ENCODE results near the gene ARHGAP9.
"Not testable (repeated sequence)": the region's sequence is repeated elsewhere in the genome, so short reads cannot be mapped to it uniquely, and the experiment has no call there.

Gene ARHGAP9

DNA sequence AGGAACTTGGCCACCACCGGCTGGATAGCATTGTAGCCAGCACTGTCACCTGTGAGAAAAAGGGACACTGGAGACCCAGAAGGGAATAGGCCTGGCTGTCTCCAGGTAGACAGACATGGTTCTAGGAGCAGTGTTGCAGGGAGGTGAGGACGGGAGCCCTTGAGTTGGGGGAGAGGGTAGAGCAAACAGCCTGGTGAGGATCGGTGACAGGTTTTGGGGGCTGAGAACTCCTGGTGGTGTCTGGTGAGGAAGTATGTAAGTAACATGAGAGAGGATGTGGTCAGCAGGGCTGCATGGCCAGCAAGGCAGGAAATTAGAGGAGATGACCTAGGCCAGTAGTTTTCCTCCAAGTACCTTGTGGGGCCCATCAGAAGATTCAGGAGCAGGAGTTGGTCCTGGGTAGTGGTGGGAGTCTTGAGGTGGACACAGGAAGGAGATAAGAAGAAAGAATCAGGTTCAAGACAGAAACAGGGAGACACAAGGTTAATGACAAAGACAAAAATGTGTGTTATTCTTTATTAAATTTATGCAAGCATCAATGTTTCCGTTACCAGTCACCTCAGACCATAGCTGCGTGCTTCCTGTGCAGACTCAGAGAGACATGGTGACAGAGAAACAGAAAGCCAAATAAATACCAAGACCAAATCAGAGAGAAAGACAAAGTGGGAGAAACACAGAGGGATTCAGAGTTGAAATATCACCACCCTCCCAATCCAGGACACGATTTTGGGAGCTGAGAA, at the start of gene ARHGAP9:
Gene ARHGAP9 (minus strand): TSS at position 491 of the 740 bp plus-strand sequence. CDS start 460 bp downstream, at position 31.
- no peak for DNase-seq (ENCODE audit: low spot score)

DNA sequence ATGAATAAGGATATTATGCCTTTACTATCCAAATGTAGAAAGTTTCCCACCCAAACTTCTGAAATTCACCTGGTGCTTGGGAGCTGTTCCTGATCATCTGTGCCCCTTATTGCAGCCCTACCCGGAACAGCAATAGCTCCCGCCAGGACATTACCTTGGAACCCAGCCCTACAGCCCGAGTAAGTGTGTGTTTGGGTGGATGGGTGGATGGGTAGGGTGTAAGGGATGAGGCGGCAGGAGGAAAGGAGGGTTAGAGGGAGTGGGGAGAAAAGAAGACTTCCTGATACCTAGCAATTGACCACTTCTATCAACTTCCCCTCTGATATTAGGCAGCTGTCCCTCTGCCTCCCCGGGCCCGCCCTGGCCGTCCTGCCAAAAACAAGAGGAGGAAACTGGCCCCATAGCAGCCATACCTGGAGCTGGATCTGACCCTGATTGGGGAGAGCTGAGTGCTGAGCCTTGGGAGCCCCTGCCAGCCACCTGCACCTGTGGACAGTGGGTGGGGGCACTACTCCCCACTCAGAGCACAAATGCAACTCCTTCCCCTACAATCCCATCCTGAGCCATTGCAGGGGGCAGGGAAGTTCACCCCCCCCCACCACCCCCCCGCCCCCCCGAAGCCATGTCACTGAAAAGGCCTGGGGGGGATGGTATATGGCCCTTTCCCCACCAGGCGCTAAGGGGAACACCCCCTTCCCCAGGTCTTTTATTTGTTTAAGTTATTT, 49.3 kb upstream of the ARHGAP9 start:
- DNase-seq (ENCODE audit: low spot score) = no peak

DNA sequence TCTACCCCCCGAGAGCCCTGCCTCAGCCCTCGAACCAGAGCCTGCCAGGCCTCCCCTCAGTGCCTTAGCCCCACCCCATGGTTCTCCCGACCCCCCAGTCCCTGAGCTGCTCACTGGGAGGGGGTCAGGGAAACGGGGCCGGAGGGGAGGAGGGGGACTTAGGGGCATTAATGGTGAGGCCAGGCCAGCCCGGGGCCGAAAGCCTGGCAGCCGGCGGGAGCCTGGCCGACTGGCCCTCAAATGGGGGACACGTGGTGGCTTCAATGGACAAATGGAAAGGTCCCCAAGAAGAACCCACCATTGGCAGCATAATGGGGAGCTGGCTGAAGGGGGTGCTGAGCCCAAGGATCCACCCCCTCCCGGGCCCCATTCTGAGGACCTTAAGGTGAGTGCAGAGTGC, 48.5 kb upstream of the ARHGAP9 start:
- no peak for DNase-seq (ENCODE audit: low spot score)

DNA sequence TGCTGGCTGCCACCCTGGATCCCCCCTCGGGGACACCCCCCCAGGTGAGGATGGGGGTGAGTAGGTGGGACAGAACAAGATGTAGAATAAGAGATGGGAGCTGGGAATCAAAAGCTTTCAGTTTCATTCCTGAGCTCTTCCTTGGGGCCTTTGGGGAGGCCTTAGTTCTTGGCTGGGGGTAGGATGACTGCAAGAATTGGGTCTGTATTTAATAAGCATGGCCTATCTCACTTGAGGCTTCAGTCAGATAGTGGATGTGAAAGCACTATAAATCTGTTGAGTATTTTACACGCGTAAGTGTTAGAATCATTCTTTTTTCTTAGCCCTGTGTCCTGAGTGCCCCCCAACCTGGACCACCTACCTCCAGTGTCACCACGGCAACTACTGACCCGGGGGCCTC, 47.5 kb upstream of the ARHGAP9 start:
- no peak for DNase-seq (ENCODE audit: low spot score)

DNA sequence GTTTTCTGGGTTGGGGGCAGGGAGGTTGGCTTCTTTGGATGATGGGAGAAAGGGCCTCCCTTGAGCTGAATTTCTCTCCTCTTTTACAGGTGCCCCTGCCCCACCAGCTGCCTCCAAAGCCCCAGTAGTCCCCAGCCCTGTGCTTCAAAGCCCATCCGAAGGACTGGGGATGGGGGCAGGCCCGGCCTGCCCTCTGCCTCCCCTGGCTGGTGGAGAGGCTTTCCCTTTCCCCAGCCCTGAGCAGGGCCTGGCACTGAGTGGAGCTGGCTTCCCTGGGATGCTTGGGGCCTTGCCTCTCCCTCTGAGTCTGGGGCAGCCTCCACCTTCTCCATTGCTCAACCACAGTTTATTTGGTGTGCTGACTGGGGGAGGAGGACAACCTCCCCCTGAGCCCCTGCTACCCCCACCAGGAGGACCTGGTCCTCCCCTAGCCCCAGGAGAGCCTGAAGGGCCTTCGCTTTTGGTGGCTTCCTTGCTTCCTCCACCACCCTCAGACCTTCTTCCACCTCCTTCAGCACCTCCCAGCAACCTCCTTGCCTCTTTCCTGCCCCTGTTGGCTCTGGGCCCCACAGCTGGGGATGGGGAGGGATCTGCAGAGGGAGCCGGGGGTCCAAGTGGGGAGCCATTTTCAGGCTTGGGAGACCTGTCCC, 46.9 kb upstream of the ARHGAP9 start:
- no peak for DNase-seq (ENCODE audit: low spot score)

DNA sequence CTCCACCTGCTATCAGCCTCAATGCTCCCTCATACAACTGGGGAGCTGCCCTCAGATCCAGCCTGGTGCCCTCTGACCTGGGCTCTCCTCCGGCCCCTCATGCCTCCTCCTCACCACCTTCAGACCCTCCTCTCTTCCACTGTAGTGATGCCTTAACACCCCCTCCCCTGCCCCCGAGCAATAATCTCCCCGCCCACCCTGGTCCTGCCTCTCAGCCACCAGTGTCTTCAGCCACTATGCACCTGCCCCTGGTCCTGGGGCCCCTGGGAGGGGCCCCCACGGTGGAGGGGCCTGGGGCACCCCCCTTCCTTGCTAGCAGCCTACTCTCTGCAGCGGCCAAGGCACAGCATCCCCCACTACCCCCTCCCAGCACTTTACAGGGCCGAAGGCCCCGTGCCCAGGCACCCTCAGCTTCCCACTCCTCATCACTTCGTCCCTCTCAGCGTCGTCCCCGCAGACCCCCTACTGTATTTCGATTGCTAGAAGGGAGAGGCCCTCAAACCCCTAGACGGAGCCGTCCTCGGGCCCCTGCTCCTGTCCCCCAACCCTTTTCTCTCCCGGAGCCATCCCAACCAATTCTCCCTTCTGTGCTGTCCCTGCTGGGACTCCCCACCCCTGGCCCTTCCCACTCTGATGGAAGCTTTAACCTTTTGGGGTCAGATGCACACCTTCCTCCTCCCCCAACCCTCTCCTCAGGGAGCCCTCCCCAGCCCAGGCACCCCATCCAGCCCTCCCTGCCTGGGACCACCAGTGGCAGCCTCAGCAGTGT, 46.1 kb upstream of the ARHGAP9 start:
- no peak for DNase-seq (ENCODE audit: low spot score)

DNA sequence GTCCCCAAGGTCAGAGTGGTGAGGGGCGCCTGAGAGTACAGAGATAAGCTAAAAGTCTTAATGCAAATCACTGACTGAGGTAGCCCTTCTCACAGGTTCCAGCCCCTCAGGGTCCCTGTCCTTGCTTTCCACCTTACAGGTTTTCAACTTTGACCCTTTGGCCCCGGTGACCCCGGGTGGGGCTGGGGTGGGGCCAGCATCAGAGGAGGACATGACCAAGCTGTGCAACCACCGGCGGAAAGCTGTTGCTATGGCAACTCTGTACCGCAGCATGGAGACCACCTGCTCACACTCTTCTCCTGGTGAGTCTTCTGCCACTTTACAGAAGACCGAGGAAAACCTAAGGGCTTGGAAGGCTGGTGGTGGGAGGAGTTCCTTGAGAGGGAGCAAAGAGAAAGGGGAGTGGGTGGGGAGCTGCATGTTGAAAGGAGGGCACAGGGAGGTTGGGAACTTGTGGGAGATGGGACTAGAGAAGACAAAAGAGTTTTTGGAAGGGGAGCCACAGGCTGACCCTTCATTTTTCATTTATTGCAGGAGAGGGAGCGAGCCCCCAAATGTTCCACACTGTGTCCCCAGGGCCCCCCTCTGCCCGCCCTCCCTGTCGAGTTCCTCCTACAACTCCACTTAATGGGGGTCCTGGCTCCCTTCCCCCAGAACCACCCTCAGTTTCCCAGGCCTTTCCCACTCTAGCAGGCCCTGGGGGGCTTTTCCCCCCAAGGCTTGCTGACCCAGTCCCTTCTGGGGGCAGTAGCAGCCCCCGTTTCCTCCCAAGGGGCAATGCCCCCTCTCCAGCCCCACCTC, 45.3 kb upstream of the ARHGAP9 start:
- no peak for DNase-seq (ENCODE audit: low spot score)

DNA sequence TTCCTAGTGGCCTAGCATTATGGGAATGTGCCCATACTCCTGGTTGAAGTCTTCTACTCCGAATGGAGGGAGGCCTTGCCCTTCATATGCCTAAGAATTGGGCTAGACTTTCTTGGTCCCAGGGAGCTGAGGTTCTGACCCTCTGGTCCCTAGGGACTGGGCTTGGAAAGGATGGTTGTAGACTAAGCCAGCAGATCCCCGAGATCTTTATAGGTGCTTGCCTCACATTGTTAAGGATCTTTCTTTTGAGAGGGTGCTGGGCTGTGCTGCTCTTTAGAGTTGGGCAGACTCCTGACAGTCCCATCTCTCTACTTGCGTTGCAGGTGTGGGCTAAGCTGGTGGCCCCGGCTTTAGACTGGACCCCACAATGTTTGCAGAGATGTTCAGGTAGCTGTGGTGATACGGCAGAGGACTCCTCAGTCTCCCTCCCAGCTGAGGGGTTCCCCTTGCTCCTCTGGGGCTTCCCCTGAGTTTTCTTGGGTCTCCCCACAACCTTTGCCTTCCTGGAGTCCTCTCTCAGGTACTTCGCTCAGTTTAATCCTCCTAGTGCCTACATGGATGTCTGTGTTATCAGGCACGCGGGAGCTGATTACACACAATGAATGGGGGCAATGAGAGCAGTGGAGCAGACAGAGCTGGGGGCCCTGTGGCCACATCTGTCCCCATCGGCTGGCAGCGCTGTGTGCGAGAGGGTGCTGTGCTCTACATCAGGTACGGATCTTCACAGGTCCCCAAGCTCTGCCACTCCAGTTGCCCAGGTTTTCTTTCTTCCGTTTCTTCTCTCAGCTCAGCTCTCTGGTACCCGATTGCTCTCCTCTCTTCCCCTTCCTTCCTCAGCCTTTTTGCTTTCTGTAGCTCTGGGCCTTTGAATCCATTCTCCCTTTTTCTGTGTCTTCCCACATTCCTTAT, 44.3 kb upstream of the ARHGAP9 start:
- no peak for DNase-seq (ENCODE audit: low spot score)

DNA sequence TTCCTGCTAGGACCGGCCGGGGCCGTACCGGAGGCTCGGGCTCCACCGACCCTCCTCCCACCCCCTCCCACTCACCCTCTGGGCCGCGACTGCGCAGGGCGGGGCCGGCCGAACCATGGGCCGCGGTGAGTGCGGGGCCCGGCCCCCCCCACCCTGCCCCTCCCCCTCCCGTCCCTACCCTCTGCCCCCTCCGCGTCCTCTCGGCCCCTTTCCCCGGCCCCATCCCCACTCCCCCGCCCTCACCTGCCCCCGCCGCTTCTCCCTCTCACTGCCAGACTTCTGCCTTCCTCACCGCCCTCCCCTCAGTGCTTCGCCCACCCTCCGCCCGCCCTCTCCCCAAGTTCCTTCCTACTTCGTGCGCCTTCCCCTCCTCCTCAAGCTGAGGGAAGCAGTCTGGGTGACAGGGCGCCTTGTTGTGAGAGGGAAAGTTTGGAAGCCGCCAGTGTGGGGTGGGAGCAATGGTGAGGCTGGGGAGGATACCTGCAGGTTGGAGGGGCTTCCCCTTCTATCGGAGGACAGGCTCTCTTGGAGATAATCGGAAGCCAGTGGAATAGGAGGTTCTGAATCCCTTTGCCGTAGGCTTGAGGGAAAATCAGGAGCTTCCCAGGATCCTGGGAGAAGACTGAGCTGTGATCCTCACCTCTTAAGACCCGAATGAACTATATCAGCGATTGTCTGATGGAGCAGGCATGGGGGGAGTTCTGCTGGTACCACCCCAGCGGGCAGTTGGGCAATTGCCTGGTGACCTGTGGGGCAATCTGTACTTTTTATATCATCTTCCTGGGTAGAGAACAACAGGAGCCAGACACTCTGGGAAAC, 43.4 kb upstream of the ARHGAP9 start:
- DNase-seq (ENCODE audit: low spot score) = peak; percentile 50

DNA sequence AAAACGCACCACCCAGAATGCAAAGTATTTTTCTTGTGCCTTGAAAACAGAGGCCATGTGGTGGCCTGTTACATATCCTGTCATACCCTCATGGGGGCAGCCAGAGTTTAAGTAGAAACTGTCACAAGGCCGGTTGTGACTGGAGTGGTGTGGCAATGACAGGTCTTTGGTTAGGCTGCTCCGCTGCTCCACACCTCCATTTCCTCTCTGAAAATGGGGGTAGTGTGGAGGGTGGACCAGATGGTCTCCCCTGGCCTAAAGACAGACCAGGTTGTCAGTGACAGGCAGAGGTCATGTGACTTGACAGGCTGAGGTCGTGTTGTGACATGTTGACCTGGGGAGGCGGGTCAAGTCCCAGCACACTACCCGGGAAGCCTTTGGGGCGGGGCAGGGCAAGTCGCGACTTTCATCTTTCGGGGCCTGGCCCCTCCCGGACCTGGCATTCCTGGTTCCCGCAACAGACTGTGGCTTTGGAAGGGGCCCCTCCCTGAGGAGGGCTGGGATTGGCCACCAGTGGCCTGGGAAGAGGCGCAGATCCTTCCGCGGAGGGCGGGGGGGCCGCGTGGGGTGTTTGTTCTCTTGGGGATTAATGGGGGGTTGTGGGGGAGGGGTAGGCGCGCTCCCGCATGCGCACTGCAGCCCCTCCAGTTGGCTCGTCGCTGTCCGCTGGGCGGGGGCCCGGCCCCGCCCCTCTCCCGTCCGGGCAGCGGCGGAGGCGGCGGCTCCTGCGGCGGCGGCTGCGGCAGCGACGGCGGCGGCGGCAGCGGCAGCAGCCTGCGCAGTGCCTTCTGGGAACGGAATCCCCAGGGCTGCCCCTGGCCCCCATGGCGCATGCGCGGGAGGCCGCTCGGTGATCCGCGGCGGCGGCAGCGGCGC, 42.6 kb upstream of the ARHGAP9 start, which contains the start of gene MBD6:
Gene MBD6 (plus strand): TSS at position 814 of the 876 bp plus-strand sequence. CDS start 1,480 bp downstream, outside the sequence.
- DNase-seq (ENCODE audit: low spot score) = peak; percentile 99

DNA sequence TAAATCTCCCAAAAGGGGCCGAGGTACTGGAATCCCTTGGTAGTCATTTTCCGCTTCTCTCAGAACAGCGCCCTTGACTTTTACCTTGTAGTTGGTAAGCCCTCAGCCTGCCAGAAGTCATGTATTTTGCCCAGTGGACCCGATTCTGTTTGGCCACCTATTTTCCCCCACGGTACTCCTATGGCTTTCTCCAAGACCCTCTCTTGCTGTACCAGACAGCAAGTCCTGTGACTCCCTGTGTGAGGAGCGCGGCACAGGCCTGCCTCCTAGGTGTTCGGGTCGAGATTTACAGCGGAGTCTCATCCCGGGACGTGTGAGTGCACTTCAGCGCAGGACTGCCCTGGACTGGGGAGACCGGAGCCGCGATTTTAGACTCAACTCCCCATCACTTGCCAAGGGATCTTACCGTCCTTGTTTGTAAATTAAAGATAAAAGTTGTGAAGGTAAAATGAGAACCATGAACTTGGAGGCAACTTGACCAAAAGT, 41.9 kb upstream of the ARHGAP9 start:
- no peak for DNase-seq (ENCODE audit: low spot score)

DNA sequence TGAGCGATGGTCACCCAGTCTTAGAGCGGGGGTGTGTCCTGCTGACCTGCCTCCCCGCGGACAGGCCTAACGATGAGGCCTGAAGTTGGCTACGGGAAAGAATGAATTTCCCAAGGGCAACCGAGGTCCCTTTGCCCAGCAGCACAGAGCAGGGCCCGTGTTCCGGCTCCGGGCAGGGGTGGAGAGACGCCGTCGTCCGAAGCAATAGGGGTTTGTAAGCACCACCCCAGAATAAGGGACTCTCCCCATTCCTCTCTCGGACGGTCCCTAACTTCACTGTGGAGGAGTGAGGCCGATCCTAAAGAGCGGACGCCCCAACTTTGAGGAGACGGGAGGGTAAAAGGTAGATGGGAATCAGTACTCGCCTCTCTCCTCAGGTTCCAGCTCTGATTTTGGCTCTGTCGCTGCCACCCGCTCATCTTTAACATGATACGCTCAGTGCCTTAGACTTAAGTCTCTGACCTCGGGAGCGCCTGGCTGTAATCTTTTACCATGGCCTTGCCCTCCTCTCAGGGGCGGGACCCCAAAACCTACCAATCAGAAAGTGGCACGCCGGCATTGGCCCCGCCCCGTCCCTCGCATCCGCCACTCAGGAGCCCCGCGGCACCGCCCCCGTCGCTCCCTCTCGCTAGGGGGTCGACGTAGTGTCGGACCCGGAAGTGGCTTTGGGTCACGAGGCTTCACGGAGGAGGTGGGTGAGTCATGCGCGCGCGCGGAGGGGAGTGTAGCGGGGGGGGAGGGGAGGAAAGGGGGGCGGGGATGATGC, 40.6 kb upstream of the ARHGAP9 start, which contains the start of gene DDIT3:
Gene DDIT3 (minus strand): TSS at position 462 of the 766 bp plus-strand sequence. CDS start 3,108 bp downstream, outside the sequence.
- DNase-seq (ENCODE audit: low spot score) = peak; percentile 96

DNA sequence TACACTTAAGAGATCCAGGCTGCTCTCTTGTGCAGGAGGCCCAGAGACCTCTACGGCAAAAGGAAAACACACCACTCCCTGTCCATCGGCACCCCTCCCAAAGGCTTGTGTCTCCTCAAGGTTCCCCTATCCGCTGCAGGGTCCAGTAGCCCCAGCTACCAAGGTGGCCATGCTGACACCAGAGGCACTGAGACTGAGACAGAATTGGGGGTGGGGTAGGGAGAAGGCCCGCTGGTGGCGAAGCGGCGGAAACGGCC, 40.1 kb upstream of the ARHGAP9 start:
- no peak for DNase-seq (ENCODE audit: low spot score)

DNA sequence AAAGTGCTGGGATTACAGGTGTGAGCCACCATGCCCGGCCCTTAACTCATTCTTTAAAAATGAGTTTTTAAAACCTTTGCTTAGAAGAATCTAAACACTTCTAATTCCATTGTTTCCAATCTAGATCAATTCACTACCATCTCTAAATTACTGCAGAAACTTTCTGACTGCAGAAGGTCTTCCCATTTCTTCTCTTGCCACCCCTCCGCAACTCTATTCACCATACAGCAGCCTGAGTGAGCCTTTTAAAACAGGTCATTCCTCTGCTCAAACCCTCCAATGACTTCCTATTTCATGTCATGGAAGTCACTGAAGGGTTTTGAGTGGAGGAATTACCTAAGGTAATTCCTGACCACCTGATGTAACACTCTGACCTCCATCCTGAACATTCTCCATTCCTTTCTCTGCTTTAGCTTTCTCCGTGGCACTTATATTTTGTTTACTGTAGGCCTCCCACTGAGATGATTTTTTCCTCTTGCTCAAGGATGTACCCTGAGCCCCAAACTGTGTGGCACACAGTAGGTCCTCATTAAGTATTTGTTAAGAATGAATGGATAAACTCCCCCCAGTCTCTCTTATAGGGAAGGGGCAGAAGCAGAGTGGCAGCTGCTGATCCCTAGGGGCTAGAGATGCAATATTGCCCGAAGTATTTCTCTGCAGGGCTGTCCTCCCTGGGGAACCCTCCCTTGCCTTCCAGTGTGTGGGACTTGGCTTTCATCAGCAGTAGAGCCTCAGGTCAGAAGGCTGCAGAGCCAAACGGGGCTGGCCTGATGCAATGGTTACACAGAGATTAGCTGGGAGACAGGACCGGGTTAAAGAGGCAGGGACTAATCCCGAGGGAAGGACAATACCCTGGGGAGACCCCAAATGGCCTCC, 39.5 kb upstream of the ARHGAP9 start:
- DNase-seq (ENCODE audit: low spot score) = no peak

DNA sequence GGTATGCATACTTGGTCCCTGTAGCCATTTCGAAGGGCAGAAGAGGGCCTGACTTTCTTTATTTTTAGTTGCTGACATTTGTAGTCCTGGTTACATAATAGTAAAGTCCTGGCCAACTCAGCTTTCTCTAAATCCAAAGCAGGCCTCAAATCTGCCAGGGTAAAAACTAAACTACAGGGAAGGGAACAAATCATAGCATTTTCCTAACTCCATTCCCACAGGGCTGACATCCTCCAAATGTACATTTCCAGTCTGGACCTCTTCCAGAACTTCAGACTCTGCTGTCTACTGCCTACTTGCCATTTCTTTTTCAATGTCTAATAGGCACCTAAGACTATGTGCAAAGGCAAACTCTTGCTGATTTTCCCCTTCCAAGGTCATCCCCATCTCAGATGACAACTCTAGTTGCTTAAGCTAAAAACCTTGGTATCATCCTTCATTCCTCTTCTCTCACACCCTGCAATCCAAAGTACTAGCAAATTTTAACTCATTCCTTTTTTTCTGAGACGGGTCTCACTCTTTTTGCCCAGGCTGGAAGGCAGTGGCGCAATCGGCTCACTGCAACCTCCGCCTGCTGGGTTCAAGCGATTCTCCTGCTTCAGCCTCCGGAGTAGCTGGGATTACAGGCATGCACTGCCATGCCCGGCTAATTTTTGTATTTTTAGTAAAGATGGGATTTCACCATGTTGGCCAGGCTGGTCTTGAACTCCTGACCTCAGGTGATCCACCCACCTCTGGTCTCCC, 38.7 kb upstream of the ARHGAP9 start:
- no peak for DNase-seq (ENCODE audit: low spot score)

DNA sequence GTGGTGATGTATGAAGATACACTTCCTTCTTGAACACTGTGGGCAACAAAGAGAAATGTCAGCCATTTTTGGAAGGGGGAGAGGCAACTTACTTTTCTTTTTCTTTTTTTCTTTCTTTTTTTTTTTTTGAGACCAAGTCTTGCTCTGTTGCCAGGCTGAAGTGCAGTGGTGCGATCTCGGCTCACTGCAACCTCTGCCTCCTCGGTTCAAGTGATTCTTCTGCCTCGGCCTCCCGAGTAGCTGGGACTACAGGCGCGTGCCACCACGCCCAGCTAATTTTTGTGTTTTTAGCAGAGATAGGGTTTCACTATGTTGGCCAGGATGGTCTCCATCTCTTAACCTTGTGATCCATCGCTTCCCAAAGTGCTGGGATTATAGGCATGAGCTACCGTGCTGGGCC, 38.1 kb upstream of the ARHGAP9 start:
- DNase-seq (ENCODE audit: low spot score) = not testable (repeated sequence)
